HG03439 (cell line): ENCODE data around the gene DMXL1.
A peak's percentile ranks its signal among the peaks of the same experiment; 100 is the strongest.

Experiments
- ATAC-seq: cut with Tn5 transposase; IDR thresholded peaks from one replicate; pipeline ENCODE4 v1.9.1; 2021; ENCODE audit warnings: mild to moderate bottlenecking, moderate library complexity; ENCODE audit not compliant: unreplicated experiment

DMXL1 gene

GRCh38 chr5:119268387-119269060 lies 197.6 kb downstream of the DMXL1 start:
- ATAC-seq, result peak; percentile 81

GRCh38 chr5:119269061-119269944 lies 198.4 kb downstream of the DMXL1 start:
- peak; percentile 8 for ATAC-seq

DNA sequence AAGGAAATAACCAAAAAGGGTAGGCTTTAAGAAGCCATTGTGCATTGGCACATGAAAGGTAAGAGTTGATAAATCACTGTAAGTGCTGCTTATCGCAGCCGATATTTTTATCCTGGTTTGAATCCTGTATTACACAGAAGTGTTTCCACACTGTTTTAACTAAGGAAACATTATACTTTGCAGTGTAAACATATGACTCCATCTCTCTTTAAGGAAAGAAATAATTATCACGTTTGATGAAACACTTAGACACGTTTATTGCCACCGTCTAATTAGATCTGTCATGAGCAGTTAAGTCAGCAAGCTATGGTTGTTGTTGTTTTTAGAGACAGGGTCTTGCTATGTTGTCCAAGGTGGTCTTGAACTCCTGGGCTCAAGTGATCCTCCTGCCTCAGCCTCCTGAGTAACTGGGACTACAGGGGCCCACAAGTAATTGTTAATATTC lies 199.3 kb downstream of the DMXL1 start:
- ATAC-seq, result no peak

DNA sequence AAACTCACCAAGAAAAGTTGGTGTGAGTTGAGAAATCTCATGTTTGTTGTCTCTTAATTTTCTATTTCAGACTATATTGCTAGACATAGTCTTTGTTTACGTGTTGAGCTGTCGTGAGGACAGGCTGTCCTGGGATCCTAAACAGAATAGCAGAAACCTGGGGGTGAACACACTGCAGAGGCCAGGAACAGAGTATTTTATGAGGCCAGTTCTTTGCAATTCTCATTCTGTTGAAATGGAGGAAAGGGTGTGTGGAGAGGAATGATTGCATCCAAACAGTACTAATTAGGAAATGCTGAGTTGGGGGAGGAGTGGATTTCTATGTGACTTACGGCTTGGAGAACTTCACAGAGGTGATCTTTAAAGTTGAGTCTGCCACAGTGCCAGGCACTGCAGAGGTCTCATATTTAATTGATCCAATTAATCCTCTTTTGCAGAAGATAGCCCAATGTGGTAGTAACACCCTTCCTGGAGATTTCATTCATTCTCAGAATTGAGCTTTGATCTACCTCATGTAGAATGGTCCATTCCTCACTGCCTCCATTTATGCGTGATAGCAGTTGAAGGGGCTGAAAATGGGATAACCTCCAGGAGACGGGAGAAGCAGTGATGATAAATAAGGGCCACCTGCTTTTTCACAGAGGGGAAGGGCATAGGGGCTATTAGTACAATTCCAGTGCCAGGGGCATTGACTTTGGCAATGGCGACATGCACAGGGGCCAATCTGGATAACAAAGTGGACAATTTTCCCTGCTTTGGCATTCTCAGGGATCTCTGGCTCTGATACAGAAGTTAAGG lies 200.3 kb downstream of the DMXL1 start:
- ATAC-seq, result no peak

DNA sequence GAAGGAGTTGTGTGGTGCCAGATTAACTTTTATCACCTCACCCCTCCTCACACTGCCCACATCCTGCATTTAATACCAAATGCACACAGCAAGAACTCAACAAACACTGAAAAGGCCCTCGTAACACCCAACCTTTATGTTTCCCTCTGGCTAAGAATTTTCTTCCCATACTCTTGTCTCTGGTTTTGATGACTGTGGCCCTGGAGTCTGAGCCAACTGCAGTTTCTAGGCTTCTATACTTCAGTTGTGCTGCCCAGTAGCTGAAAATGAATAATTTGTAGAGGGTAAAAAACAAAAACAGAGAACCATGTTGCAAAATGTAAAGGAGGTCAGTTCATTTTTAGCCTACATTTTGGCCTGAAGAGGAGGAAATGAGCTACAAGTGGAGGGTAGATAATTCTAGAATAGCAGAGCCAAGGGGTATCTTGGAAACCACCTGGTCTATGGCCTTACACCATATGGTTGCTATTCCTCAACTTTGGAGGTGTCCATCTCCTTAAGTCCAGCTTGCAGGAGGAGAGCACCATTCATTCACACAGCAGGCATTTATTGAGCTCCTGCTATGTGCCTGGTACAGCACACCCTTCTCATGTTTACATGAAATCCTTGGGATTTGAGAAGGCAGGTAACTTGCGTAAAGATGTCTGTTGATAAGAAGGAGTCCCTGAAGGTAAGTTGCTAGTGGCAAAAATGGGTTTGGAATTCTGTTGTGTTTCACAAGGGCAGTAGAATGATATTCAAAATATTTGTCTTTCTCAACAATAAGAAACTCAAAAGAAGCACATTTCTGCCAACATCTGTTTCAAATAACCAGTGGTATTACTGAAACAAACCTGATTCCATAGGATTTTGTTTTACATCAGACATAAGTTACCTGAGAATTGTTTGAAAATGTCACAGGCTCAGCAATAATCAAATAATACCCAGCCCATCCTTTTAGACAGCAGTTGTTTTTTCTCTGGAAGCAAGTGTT lies 201.2 kb downstream of the DMXL1 start:
- no peak for ATAC-seq

DNA sequence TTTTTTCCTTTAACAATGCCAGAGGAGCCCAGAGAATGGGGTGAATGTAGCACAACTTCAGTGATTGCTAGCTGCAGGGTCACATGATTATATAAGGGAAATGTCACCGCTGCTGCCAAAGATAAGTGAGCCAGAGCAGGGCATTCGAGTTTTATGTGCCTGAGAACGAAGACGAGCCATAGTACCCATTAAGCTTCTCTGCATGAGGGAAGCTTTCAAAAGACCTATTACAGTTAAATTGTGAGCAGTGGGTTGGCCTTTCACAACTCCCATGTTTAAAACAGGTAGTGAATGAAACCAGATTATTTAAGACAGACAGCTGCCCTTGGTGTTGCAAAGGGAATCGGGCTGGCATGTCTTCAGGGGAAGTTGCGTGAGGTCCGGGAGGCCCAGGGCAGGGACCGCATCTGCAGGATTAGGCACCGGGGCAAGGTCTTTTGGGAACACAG lies 202.5 kb downstream of the DMXL1 start:
- ATAC-seq, result no peak

DNA sequence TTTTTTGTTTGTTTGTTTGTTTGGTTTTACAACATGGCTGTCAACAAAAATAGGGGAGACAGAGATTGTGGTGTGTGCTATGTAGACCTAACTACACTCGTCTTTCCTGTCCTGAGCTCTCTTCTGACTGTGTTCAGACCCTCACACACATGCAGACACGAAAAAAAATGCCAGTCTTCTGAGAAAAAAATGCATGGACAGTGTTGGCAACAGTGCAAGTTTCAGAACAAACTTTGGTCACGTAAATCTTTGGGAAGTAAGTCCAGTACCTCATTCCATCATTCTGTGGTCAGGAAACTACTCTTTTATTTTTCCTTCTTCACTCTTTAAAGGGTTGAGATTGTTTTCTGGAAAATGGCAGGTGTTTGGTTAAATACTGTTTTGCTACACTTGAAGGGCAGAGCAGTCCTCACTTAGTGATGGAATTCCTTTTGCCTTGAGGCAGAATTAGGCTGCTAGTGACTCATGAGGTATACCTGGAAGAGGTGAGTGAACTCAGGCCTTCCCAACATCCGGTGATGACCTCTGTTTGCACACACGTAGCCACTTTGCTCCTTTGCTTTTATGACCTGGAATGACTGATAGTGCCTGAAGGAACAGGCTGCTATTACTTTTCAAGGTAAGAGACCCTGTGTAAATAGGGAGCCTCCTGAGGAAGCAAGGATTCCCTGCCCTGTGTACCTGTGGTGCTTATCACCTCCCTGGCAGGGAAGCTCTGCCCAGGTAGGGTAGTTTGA lies 203.3 kb downstream of the DMXL1 start:
- no peak for ATAC-seq

- ATAC-seq, result peak; percentile 33
Observed at GRCh38 chr5:119274767-119275130, 203.9 kb downstream of the DMXL1 start.

DNA sequence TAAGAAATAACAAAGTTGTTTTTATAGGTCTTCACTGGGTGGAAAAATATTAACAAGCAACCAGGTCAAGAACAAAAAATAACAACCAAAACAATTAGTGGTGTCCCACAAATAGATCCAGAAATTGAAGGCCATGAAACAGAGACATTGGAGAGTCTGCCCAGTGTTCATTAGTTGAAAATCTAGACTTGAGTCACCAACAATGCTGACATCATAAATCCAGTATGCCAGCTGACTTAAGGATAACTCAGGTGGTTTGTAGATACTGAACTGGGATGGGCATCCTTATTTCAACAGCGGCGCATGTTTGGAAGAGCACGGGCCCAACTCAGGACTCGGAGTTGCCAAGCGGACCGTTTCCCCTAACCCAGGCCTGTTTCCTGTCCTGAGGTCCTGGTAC lies 204.3 kb downstream of the DMXL1 start:
- peak; percentile 8 for ATAC-seq

DNA sequence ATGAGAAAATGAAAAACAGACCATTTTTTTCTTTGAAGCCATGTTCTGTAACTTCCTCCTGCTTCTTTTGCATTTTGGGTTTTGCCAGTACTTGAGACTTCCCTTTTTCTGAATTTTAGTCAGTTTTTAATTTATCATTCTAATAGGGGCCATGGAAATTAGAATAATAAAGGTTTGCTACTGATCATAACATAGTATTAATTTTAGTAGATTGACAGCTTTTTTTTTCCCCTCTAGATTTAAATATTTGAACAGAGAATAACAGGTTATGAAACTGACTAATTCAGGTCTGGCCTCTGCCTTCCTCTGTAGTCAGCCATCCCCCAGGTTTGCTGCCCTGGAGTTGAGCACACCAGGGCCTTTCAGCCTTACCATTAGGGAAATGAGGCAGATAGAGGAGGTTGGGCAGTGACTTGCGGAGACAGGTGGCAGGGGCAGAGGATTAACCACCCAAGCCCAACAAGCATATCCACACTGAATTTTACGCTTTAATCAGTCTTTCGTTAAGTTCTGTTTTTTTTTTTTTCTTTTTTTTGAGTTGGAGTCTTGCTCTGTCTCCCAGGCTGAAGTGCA lies 204.8 kb downstream of the DMXL1 start:
- peak; percentile 69 for ATAC-seq

- ATAC-seq, result peak; percentile 36
Observed at GRCh38 chr5:119276978-119277377, 206.1 kb downstream of the DMXL1 start.

DNA sequence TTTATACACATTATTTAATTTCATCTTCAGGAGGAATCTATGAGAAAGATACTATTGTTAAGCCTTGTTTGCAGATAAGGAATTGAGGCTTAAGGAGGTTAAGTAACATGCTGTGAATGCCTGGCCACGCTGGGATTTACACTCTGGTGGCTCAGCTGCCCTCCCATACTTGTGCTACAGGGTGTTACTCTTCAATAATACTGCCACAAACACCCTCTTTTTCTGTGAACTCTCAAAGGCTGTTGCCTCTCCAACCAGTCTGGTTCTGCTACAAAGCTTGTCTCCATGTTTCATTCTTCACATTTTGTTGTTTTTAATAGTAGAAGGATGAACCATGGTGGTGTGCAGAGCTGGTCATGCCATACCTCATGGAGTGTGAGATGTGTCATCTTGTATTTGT lies 208.2 kb downstream of the DMXL1 start:
- no peak for ATAC-seq

- ATAC-seq, result no peak
Observed at GRCh38 chr5:119280380-119280779, 209.5 kb downstream of the DMXL1 start.

DNA sequence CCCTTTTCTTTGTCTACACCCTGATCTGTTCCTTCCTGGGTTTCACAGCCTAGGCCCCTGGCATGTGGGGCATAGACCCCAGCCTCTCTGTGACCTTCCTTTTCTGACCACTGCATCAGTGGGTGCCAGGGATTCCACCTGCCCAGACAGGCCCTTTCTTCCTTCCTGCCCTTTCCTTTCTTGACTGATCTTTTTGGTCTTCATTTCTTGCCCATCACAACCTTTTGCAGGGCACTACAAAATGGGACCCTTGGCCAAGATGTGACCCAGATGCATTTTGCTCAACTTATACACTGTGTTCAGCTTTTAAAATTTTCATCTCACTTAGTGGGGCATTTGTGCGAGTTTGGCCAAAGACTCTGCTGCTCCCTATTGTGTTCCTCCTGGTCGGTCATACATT lies 211.7 kb downstream of the DMXL1 start:
- ATAC-seq, result no peak

DNA sequence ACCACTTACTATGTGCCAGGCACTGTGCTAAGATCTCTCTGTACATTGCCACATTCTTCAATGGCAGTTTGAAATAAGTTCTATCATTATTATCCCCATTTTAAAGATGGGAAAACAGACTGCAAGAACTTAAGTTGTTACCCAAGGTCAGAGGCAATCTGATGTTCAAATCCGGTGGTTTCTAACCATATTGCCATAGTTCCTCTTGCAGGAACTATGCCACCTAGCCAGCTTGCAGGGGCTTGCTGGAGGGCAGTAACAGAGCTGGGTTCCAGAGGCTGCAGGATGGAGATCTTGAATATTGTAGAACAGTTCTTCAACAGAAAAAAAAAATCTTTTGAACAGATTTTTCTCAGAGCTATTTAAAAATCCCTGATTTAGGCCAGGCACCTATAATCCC lies 213.1 kb downstream of the DMXL1 start:
- no peak for ATAC-seq

DNA sequence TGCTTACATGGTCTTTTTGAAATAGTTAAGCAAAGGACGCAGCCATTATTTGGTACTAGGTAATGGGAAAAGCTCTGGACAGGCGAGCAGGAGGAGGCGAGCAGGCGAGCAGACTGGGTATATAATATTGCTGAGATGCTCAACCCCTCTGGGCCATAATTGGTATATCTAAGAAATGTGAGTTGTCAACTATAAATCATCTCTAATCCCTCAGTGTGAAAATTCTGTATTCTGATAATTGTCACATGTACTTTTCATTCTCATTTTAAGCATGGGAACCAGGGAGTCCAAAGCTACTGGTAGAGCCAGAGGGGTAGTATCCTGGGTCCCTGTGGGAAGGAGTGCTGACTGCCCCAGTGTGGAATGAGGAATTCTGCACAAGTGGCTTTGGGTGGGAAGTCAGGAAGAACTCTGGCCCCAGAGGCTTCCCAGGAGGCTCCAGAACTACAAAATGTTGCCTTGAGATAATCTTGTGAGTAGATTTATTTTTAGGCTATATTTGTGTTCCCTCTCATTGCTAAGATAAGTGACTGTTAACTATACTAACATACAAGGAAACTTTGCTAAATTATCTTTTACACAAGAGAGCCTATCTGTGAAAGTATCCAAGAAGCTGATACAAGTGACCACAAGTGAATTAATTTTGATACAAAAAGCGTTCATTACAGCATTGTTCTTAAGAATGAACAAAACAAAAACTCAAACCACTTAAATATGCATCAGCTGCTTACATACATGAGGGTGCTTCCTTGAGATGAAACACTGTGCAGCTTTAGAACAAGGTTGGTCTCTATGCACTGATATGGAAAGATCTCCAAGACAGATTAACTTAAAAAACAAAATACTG lies 214.4 kb downstream of the DMXL1 start:
- no peak for ATAC-seq

DNA sequence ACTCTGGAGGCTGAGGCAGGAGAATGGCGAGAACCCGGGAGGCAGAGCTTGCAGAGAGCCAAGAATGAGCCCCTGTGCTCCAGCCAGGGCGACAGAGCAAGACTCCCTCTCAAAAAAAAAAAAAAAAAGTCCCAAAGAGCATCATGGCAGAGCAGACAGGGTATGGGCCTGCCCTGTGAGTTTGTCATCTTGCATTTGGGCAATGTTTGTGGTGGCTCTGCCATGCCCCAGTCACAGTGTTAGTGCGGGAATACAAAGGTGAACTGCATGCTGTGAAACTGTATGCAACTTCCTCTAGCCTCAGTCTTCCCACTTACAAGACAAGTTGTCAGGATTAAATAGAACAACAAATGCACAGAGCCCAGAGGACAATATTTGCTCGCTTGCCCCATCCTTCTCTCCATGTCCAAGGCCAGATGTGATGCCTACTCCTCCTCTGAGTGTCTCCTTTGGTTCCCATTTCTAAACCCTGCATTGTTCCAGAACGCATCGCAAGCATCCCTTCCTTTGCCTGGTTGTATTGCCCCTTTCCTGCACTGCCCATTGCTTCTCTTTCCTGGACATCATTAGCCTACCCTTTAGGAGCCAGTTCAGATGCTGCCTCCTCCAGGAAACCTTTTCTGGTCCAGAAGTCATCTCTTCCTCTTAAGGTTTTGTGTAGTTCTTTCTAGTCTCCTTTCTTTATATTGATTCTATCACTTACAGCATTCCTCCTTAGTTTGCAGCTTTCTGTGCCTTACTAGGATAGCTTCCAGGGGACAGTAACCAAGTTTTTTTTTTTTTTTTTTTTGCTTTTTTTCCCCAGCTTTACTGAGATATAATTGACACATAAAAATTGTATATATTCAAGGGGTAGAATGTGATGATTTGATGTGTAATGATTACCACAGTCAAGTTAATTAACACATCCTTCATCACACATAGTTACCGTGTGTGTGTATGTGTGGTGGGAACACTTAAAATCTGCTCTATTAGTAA lies 215.9 kb downstream of the DMXL1 start:
- ATAC-seq, result no peak
